Tibial artery (tissue), 4 donors: ENCODE data around the gene TM6SF1.
"Not testable (repeated sequence)": the region's sequence is repeated elsewhere in the genome, so short reads cannot be mapped to it uniquely, and the experiment has no call there.

Experiments used
- DNase-seq, 2 donors: peaks; one replicate each; pipeline ENCODE4 v3.0.0-alpha.2; 2019
- H3K27ac ChIP-seq, 2 donors: fragments of 200-600 bp; sonication (generic) in 1 of 2; 1 replicate in 1 of 2; 2 replicates in 1 of 2; pipeline ENCODE4 v1.5.1; 2018 to 2019; ENCODE audit warnings: mild to moderate bottlenecking in 1 of 2
- H3K27me3 ChIP-seq, 2 donors: fragments of 200-600 bp; sonication (generic) in 1 of 2; one replicate each; pipeline versions ENCODE4 v1.5.1 to v1.6.0; 2016 to 2019
- H3K36me3 ChIP-seq, 3 donors: fragments of 200-600 bp; sonication (generic) in 2 of 3; one replicate each; pipeline ENCODE4 v1.5.1; 2016 to 2019; ENCODE audit warnings: mild to moderate bottlenecking in 2 of 3
- H3K4me1 ChIP-seq, 4 donors: fragments of 200-600 bp; sonication (generic) in 2 of 4; 1 replicate in 3 of 4; 2 replicates in 1 of 4; pipeline ENCODE4 v1.5.1; 2016 to 2019
- H3K4me3 ChIP-seq, 2 donors: fragments of 200-600 bp; sonication (generic) in 1 of 2; 1 replicate in 1 of 2; 2 replicates in 1 of 2; pipeline ENCODE4 v1.5.1; 2018 to 2019; ENCODE audit warnings: mild to moderate bottlenecking in 2 of 2
- H3K9me3 ChIP-seq, 3 donors: fragments of 200-600 bp; sonication (generic) in 1 of 3; one replicate each; pipeline ENCODE4 v1.5.1; 2016 to 2019
- CTCF ChIP-seq, 2 experiments: fragments of 200-600 bp in 1 of 2; fragments of 450-650 bp in 1 of 2; IDR thresholded peaks; one replicate each; pipeline ENCODE4 v1.5.1; 2017 to 2019; ENCODE audit warnings: antibody characterized with exemption in 2 of 2, mild to moderate bottlenecking in 1 of 2, moderate library complexity in 1 of 2
- intact Hi-C: fragments of 100-400 bp; cut with DNase I; formaldehyde crosslinking; loops from one replicate; pipeline ENCODE4 v1.15.0; 2023; ENCODE audit warnings: low total_unique reads

The TM6SF1 gene

GRCh38 chr15:83082730-83083386 is 24.6 kb upstream of the TM6SF1 start:
- Histone ChIP-seq H3K36me3 (no peaks in the 10 kb centered on the region), H3K4me3 (no peak overlapping the region), H3K9me3 (no peaks in the 10 kb centered on the region), H3K27me3 (peaks cover 0 to 16% of the 10 kb centered on the region in 2 donors), H3K4me1 (no peaks in the 10 kb centered on the region), H3K27ac (no peak overlapping the region)
- TF ChIP-seq CTCF (IDR thresholded peaks at IDR 0.05): no peak
- intact Hi-C loops: no loop called here
- no peak for DNase-seq

- H3K9me3 ChIP-seq, H3K4me1 ChIP-seq, H3K27ac ChIP-seq, H3K4me3 ChIP-seq, H3K36me3 ChIP-seq, intact Hi-C loops, H3K27me3 ChIP-seq, DNase-seq: not testable (repeated sequence)
These were observed 22.0 kb upstream of the TM6SF1 start for GRCh38 chr15:83085461-83085860.

GRCh38 chr15:83085864-83086552 is 21.4 kb upstream of the TM6SF1 start:
- DNase-seq, H3K9me3 ChIP-seq, intact Hi-C loops, H3K27me3 ChIP-seq, H3K4me3 ChIP-seq, H3K36me3 ChIP-seq, H3K27ac ChIP-seq, H3K4me1 ChIP-seq: not testable (repeated sequence)

GRCh38 chr15:83087576-83087975 is 19.9 kb upstream of the TM6SF1 start:
- H3K27me3 ChIP-seq: no peaks in the 10 kb centered on the region
- H3K27ac ChIP-seq: no peak overlapping the region
- no peak overlapping the region for H3K4me3 ChIP-seq
- no peak for TF ChIP-seq CTCF (IDR thresholded peaks at IDR 0.05)
- no peak for DNase-seq
- intact Hi-C loops: no loop called here
- no peaks in the 10 kb centered on the region for H3K36me3 ChIP-seq
- H3K9me3 ChIP-seq: no peaks in the 10 kb centered on the region
- no peaks in the 10 kb centered on the region for H3K4me1 ChIP-seq

GRCh38 chr15:83088876-83089275 is 18.6 kb upstream of the TM6SF1 start:
- intact Hi-C loops: no loop called here
- no peaks in the 10 kb centered on the region for H3K36me3 ChIP-seq
- no peaks in the 10 kb centered on the region for H3K9me3 ChIP-seq
- H3K4me1 ChIP-seq: no peaks in the 10 kb centered on the region
- DNase-seq: no peak
- no peak for TF ChIP-seq CTCF (IDR thresholded peaks at IDR 0.05)
- H3K27ac ChIP-seq: no peak overlapping the region
- H3K27me3 ChIP-seq: no peaks in the 10 kb centered on the region
- no peak overlapping the region for H3K4me3 ChIP-seq

- Histone ChIP-seq H3K4me1 (no peaks in the 10 kb centered on the region), H3K27ac (no peak overlapping the region), H3K36me3 (no peaks in the 10 kb centered on the region), H3K9me3 (no peaks in the 10 kb centered on the region), H3K4me3 (no peak overlapping the region), H3K27me3 (no peaks in the 10 kb centered on the region)
- no peak for DNase-seq
- no peak for TF ChIP-seq CTCF (IDR thresholded peaks at IDR 0.05)
- intact Hi-C loops: no loop called here
These were observed 17.0 kb upstream of the TM6SF1 start for GRCh38 chr15:83090465-83090864.

GRCh38 chr15:83091965-83092308 is 15.5 kb upstream of the TM6SF1 start:
- H3K9me3 ChIP-seq, DNase-seq, H3K4me1 ChIP-seq, H3K27me3 ChIP-seq, H3K4me3 ChIP-seq, H3K36me3 ChIP-seq, H3K27ac ChIP-seq, intact Hi-C loops: not testable (repeated sequence)
